Pancreas (tissue), 10 donors: ENCODE measurements around the gene AJAP1. TPM values are rescaled to one million over a fixed set of nuclear protein-coding genes. Genes with fewer than 3 reads are reported as not detected.

Experiments
- ATAC-seq, 4 donors: fragments of 200-7000 bp; cut with Tn5 transposase; one replicate each; pipeline versions ENCODE4 v1.8.0 to v1.9.1; 2020; ENCODE audit warnings: mild to moderate bottlenecking in 4 of 4, moderate library complexity in 4 of 4
- DNase-seq, 6 donors: peaks; one replicate each; pipeline ENCODE4 v3.0.0-alpha.2; 2020
- FAIRE-seq: peaks from 2 replicates; lab custom pipeline; 2012; peaks lifted over from hg19 to GRCh38; lab: Jason Lieb, UNC
- H3K27ac ChIP-seq, 4 donors: fragments of 200-600 bp; sonication (generic); 1 replicate in 3 of 4; 2 replicates in 1 of 4; pipeline versions ENCODE4 v1.5.0 to v1.8.0; 2020
- H3K27me3 ChIP-seq, 4 donors: fragments of 200-600 bp; one replicate each; pipeline ENCODE4 v1.8.0; 2021
- H3K36me3 ChIP-seq, 3 donors: fragments of 200-600 bp; sonication (generic) in 1 of 3; one replicate each; pipeline versions ENCODE4 v1.5.0 to v1.8.0; 2020 to 2021
- H3K4me1 ChIP-seq, 3 donors: fragments of 200-600 bp; one replicate each; pipeline ENCODE4 v1.8.0; 2021
- H3K4me3 ChIP-seq, 4 donors: fragments of 200-600 bp; sonication (generic) in 2 of 4; one replicate each; pipeline versions ENCODE4 v1.5.0 to v1.8.0; 2020 to 2021
- H3K9me3 ChIP-seq, 4 donors: fragments of 200-600 bp; one replicate each; pipeline ENCODE4 v1.8.0; 2021
- CTCF ChIP-seq, 4 donors: fragments of 200-600 bp; sonication (generic) in 3 of 4; IDR thresholded peaks; one replicate each; pipeline versions ENCODE4 v1.5.0 to v1.8.0; 2021; ENCODE audit warnings: antibody characterized with exemption in 4 of 4
- WGBS, 2 donors: extraction: QIAGEN DNeasy Blood & Tissue Kit; methylation state at CpG; one replicate each; pipeline ENCODE4 v1.1.7; 2013; 5-methylcytosine and 5-hydroxymethylcytosine counted together
- intact Hi-C, 3 donors: fragments of 100-400 bp; cut with DNase I; formaldehyde crosslinking; loops; one replicate each; pipeline versions ENCODE4 v1.11.1 to v1.14.2; 2022
- polyA plus RNA-seq, 2 donors: library from polyadenylated mRNA; stranded (reverse); fragments of 200-250 nt; gene quantifications; one replicate each; pipeline ENCODE4 v1.2.3, GENCODE V29; 2013
- total RNA-seq, 6 donors: library from RNA; stranded (reverse); fragmentation: NEBNext Ultra II Directional in 4 of 6; extraction: Animal tissue kit (Norgen Biotek cat#: 25700) in 4 of 6; gene quantifications; one replicate each; pipeline versions ENCODE4 v1.2.1 to v1.2.4, GENCODE V29; 2021 to 2023
- donor health status: healthy with polysubstance abuse.
- donor health status: DM: no; HTN: no; CAD: no; lungs with moderate emphysema.
- donor health status: DM: no; HTN: no; CAD: no.
- donor health status: control.
- donor health status: control.
- donor health status: Bipolar disorder and iron deficiency.
- donor health status: DM: yes; HTN: yes; CAD: no.
- donor health status: DM: no; HTN: no; CAD: no.
- donor health status: DM: no; HTN: no; CAD: no.
- donor health status: DM: yes; HTN: yes; CAD: no.

The AJAP1 gene
- total and polyA plus RNA-seq, 8 donors: 0.38 to 4.3 (median 2.2) TPM

- intact Hi-C loops: no loop called here
- no peak for FAIRE-seq
- TF ChIP-seq CTCF (IDR thresholded peaks at IDR 0.05): no peak
Measured at GRCh38 chr1:4627353-4627752, 27.1 kb upstream of the AJAP1 start.

GRCh38 chr1:4628992-4629391 lies 25.4 kb upstream of the AJAP1 start:
- 74 to 77% methylated on average over 7 of the region's 7 CpGs for WGBS, 2 donors
- Histone ChIP-seq H3K27me3 (no peaks in the 10 kb centered on the region), H3K4me3 (no peak overlapping the region), H3K36me3 (no peaks in the 10 kb centered on the region), H3K9me3 (no peaks in the 10 kb centered on the region), H3K27ac (no peak overlapping the region), H3K4me1 (no peaks in the 10 kb centered on the region)
- FAIRE-seq (no peak), ATAC-seq (no peak), DNase-seq (no peak)
- intact Hi-C loops: no loop called here
- no peak for TF ChIP-seq CTCF (IDR thresholded peaks at IDR 0.05)

More at GRCh38 chr1:4627353-4627752, 27.1 kb upstream of the AJAP1 start:
- no peak overlapping the region for H3K27ac ChIP-seq
- H3K36me3 ChIP-seq: no peaks in the 10 kb centered on the region
- H3K4me1 ChIP-seq: no peaks in the 10 kb centered on the region
- H3K27me3 ChIP-seq: no peaks in the 10 kb centered on the region
- DNase-seq (no peak), ATAC-seq (no peak)
- no peaks in the 10 kb centered on the region for H3K9me3 ChIP-seq
- 56 to 62% methylated on average over 12 of the region's 12 CpGs for WGBS, 2 donors
- no peak overlapping the region for H3K4me3 ChIP-seq

GRCh38 chr1:4630561-4630960 lies 23.8 kb upstream of the AJAP1 start:
- intact Hi-C loops: no loop called here
- H3K27me3 ChIP-seq: no peaks in the 10 kb centered on the region
- no peaks in the 10 kb centered on the region for H3K9me3 ChIP-seq
- ATAC-seq: no peak
- H3K4me1 ChIP-seq: no peaks in the 10 kb centered on the region
- FAIRE-seq: no peak
- no peak for TF ChIP-seq CTCF (IDR thresholded peaks at IDR 0.05)
- DNase-seq: no peak
- no peak overlapping the region for H3K27ac ChIP-seq
- no peaks in the 10 kb centered on the region for H3K36me3 ChIP-seq
- WGBS, 2 donors: 63 to 71% methylated on average over 7 of the region's 7 CpGs
- no peak overlapping the region for H3K4me3 ChIP-seq

GRCh38 chr1:4631321-4631720 lies 23.1 kb upstream of the AJAP1 start:
- ATAC-seq (no peak), FAIRE-seq (no peak), DNase-seq (no peak)
- TF ChIP-seq CTCF (IDR thresholded peaks at IDR 0.05): no peak
- H3K4me1 ChIP-seq: no peaks in the 10 kb centered on the region
- no peak overlapping the region for H3K27ac ChIP-seq
- H3K9me3 ChIP-seq: no peaks in the 10 kb centered on the region
- H3K4me3 ChIP-seq: no peak overlapping the region
- 52 to 54% methylated on average over 5 of the region's 5 CpGs for WGBS, 2 donors
- intact Hi-C loops: no loop called here
- H3K36me3 ChIP-seq: no peaks in the 10 kb centered on the region
- no peaks in the 10 kb centered on the region for H3K27me3 ChIP-seq

- ATAC-seq (no peak), DNase-seq (no peak), FAIRE-seq (no peak)
- Histone ChIP-seq H3K4me1 (no peaks in the 10 kb centered on the region), H3K4me3 (no peak overlapping the region), H3K27me3 (no peaks in the 10 kb centered on the region), H3K27ac (no peak overlapping the region), H3K36me3 (no peaks in the 10 kb centered on the region), H3K9me3 (no peaks in the 10 kb centered on the region)
- 61 to 89% methylated on average over 9 of the region's 9 CpGs for WGBS, 2 donors
- intact Hi-C loops: no loop called here
- TF ChIP-seq CTCF (IDR thresholded peaks at IDR 0.05): no peak
Measured at GRCh38 chr1:4633346-4633745, 21.1 kb upstream of the AJAP1 start.
